OCI-LY1 (cell line): ENCODE results near the gene GSC2.

Source experiments
- H2AFZ ChIP-seq: fragments of 200-600 bp; sonication (generic), shearing (Covaris generic); 2 replicates; pipeline ENCODE4 v1.6.0; 2014; ENCODE audit warnings: antibody characterized with exemption, mild to moderate bottlenecking, low read length
- H3F3A ChIP-seq: fragments of 200-600 bp; sonication (generic), shearing (Covaris generic); 2 replicates; pipeline ENCODE4 v1.6.0; 2014; ENCODE audit warnings: mild to moderate bottlenecking, antibody characterized with exemption, low read length, moderate library complexity; ENCODE audit not compliant: insufficient read depth
- H3K27ac ChIP-seq: fragments of 200-600 bp; sonication (generic); 2 replicates; pipeline ENCODE4 v1.5.1; 2014; ENCODE audit warnings: low read length, mixed run types, mild to moderate bottlenecking, low read depth; ENCODE audit not compliant: poor library complexity, severe bottlenecking
- H3K27me3 ChIP-seq: fragments of 200-600 bp; sonication (generic); 2 replicates; pipeline ENCODE4 v1.6.0; 2014; ENCODE audit warnings: antibody characterized with exemption, mild to moderate bottlenecking, low read length, moderate library complexity; ENCODE audit not compliant: insufficient read depth
- H3K36me3 ChIP-seq: fragments of 200-600 bp; sonication (generic); 2 replicates; pipeline ENCODE4 v1.6.1; 2014; ENCODE audit warnings: mild to moderate bottlenecking, antibody characterized with exemption, low read length, moderate library complexity, mixed read lengths; ENCODE audit not compliant: insufficient read depth
- H3K4me1 ChIP-seq: fragments of 200-600 bp; sonication (generic); 2 replicates; pipeline ENCODE4 v1.5.1; 2014; ENCODE audit warnings: mild to moderate bottlenecking, low read length, moderate library complexity; ENCODE audit not compliant: insufficient read depth, severe bottlenecking
- H3K4me2 ChIP-seq: fragments of 200-600 bp; sonication (generic), shearing (Covaris generic); 2 replicates; pipeline ENCODE4 v1.6.1; 2014; ENCODE audit warnings: low read length
- H3K4me3 ChIP-seq: fragments of 200-600 bp; sonication (generic); 2 replicates; pipeline ENCODE4 v1.5.1; 2014; ENCODE audit warnings: low read length, low read depth, mild to moderate bottlenecking, mixed read lengths; ENCODE audit not compliant: poor library complexity, severe bottlenecking
- H3K79me2 ChIP-seq: fragments of 200-600 bp; shearing (Covaris generic); 2 replicates; pipeline ENCODE4 v1.6.1; 2016; ENCODE audit warnings: mixed run types, low read length, mixed read lengths; ENCODE audit not compliant: insufficient read depth
- H3K9ac ChIP-seq: fragments of 200-600 bp; sonication (generic), shearing (Covaris generic); 2 replicates; pipeline ENCODE4 v1.6.1; 2014; ENCODE audit warnings: mild to moderate bottlenecking, low read length, mixed read lengths
- H3K9me2 ChIP-seq: fragments of 200-600 bp; sonication (generic), shearing (Covaris generic); 2 replicates; pipeline ENCODE4 v1.6.1; 2014; ENCODE audit warnings: low read depth, mild to moderate bottlenecking, low read length, mixed read lengths
- H3K9me3 ChIP-seq: fragments of 200-600 bp; shearing (Covaris generic); 2 replicates; pipeline ENCODE4 v1.6.1; 2014; ENCODE audit warnings: low read length, mixed read lengths
- H4K20me1 ChIP-seq: fragments of 200-600 bp; sonication (generic), shearing (Covaris generic); 2 replicates; pipeline ENCODE4 v1.6.0; 2016; ENCODE audit warnings: mild to moderate bottlenecking, low read length; ENCODE audit not compliant: insufficient read depth
- CTCF ChIP-seq: fragments of 200-600 bp; sonication (generic), shearing (Covaris generic); IDR thresholded peaks from 2 replicates; pipeline ENCODE4 v1.5.1; 2017; ENCODE audit warnings: mild to moderate bottlenecking, antibody characterized with exemption, low read length, moderate library complexity, mixed read lengths
- EZH2 ChIP-seq: fragments of 200-600 bp; sonication (generic), shearing (Covaris generic); IDR thresholded peaks from 2 replicates; pipeline ENCODE4 v1.8.0; 2017; ENCODE audit warnings: borderline replicate concordance, mixed run types, mild to moderate bottlenecking, antibody characterized with exemption, low read length, moderate library complexity, mixed read lengths

Gene GSC2

GRCh38 chr22:19121631-19122142 lies 28.4 kb downstream of the GSC2 start:
- Histone ChIP-seq H2AFZ (no peak overlapping the region), H3K79me2 (peaks cover 32% of the 10 kb centered on the region)

GRCh38 chr22:19120829-19121630 lies 29.1 kb downstream of the GSC2 start:
- Histone ChIP-seq H3K9me3 (no peaks in the 10 kb centered on the region), H3K79me2 (peaks cover 39% of the 10 kb centered on the region), H3K36me3 (peaks cover under 1% of the 10 kb centered on the region; the same call in 1 of the 2 replicates), H3K27me3 (no peaks in the 10 kb centered on the region), H3K27ac (no peak overlapping the region), H3K9me2 (no peaks in the 10 kb centered on the region), H3K4me1 (peaks cover 60% of the 10 kb centered on the region), H3K9ac (peak overlapping the region; percentile 97), H4K20me1 (no peaks in the 10 kb centered on the region), H3F3A (no peaks in the 10 kb centered on the region), H3K4me2 (peak overlapping the region; percentile 95), H3K4me3 (peak overlapping the region; percentile 99), H2AFZ (no peak overlapping the region)
- no peak for TF ChIP-seq EZH2
- no peak for TF ChIP-seq CTCF

More at GRCh38 chr22:19121631-19122142, 28.4 kb downstream of the GSC2 start:
- H3K4me2 ChIP-seq, result peak overlapping the region; percentile 95
- no peaks in the 10 kb centered on the region for H4K20me1 ChIP-seq
- no peaks in the 10 kb centered on the region for H3K36me3 ChIP-seq
- H3K9me2 ChIP-seq, result no peaks in the 10 kb centered on the region
- no peaks in the 10 kb centered on the region for H3K27me3 ChIP-seq
- peaks cover 54% of the 10 kb centered on the region for H3K4me1 ChIP-seq
- H3F3A ChIP-seq, result no peaks in the 10 kb centered on the region
- peak overlapping the region; percentile 97 for H3K9ac ChIP-seq
- no peaks in the 10 kb centered on the region for H3K9me3 ChIP-seq
- H3K4me3 ChIP-seq, result peak overlapping the region; percentile 99
- H3K27ac ChIP-seq, result no peak overlapping the region
- TF ChIP-seq CTCF, result no peak
- no peak for TF ChIP-seq EZH2

- H3K27me3 ChIP-seq, result no peaks in the 10 kb centered on the region
- peak overlapping the region; percentile 95 for H3K4me2 ChIP-seq
- H3K27ac ChIP-seq, result peak overlapping the region; percentile 84
- TF ChIP-seq CTCF (no peak), EZH2 (no peak)
- H3F3A ChIP-seq, result no peaks in the 10 kb centered on the region
- no peaks in the 10 kb centered on the region for H3K9me3 ChIP-seq
- peaks cover 63% of the 10 kb centered on the region for H3K4me1 ChIP-seq
- H2AFZ ChIP-seq, result no peak overlapping the region
- peaks cover 6% of the 10 kb centered on the region; the same call in 1 of the 2 replicates for H3K36me3 ChIP-seq
- no peaks in the 10 kb centered on the region for H4K20me1 ChIP-seq
- peak overlapping the region; percentile 99 for H3K4me3 ChIP-seq
- H3K79me2 ChIP-seq, result peaks cover 49% of the 10 kb centered on the region
- H3K9ac ChIP-seq, result peak overlapping the region; percentile 97; the same call in 1 of the 2 replicates
- H3K9me2 ChIP-seq, result no peaks in the 10 kb centered on the region
These were observed 30.1 kb downstream of the GSC2 start for GRCh38 chr22:19119949-19120348.
